ENCODE results near the gene CHERP. TPM values are rescaled to one million over a fixed set of nuclear protein-coding genes. Genes with fewer than 3 reads are reported as not detected.

CHERP gene
- total and polyA plus RNA-seq, 2 experiments from 2014 or later: 31.6 to 41.2 TPM

DNA sequence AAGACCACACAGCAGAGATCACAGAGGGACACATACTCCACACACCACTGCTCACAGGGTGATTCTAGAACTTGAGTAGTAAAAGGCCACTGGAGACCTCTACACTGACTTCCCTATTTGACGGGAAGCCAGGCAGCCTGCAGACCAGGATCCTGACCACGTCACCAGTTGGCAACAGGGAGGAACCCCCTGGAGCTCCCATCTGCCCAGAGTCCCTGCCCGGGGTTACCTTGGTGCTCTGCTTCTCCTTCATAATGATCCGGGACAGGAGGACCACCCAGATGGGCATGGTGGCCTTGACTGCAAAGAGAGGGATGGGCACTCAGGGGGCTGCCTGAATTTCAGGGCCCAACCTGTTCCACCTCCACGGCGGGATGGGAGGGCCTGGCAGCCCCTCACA is 29.0 kb upstream of the CHERP start (continued):
- TF ChIP-seq, protein P1, sequence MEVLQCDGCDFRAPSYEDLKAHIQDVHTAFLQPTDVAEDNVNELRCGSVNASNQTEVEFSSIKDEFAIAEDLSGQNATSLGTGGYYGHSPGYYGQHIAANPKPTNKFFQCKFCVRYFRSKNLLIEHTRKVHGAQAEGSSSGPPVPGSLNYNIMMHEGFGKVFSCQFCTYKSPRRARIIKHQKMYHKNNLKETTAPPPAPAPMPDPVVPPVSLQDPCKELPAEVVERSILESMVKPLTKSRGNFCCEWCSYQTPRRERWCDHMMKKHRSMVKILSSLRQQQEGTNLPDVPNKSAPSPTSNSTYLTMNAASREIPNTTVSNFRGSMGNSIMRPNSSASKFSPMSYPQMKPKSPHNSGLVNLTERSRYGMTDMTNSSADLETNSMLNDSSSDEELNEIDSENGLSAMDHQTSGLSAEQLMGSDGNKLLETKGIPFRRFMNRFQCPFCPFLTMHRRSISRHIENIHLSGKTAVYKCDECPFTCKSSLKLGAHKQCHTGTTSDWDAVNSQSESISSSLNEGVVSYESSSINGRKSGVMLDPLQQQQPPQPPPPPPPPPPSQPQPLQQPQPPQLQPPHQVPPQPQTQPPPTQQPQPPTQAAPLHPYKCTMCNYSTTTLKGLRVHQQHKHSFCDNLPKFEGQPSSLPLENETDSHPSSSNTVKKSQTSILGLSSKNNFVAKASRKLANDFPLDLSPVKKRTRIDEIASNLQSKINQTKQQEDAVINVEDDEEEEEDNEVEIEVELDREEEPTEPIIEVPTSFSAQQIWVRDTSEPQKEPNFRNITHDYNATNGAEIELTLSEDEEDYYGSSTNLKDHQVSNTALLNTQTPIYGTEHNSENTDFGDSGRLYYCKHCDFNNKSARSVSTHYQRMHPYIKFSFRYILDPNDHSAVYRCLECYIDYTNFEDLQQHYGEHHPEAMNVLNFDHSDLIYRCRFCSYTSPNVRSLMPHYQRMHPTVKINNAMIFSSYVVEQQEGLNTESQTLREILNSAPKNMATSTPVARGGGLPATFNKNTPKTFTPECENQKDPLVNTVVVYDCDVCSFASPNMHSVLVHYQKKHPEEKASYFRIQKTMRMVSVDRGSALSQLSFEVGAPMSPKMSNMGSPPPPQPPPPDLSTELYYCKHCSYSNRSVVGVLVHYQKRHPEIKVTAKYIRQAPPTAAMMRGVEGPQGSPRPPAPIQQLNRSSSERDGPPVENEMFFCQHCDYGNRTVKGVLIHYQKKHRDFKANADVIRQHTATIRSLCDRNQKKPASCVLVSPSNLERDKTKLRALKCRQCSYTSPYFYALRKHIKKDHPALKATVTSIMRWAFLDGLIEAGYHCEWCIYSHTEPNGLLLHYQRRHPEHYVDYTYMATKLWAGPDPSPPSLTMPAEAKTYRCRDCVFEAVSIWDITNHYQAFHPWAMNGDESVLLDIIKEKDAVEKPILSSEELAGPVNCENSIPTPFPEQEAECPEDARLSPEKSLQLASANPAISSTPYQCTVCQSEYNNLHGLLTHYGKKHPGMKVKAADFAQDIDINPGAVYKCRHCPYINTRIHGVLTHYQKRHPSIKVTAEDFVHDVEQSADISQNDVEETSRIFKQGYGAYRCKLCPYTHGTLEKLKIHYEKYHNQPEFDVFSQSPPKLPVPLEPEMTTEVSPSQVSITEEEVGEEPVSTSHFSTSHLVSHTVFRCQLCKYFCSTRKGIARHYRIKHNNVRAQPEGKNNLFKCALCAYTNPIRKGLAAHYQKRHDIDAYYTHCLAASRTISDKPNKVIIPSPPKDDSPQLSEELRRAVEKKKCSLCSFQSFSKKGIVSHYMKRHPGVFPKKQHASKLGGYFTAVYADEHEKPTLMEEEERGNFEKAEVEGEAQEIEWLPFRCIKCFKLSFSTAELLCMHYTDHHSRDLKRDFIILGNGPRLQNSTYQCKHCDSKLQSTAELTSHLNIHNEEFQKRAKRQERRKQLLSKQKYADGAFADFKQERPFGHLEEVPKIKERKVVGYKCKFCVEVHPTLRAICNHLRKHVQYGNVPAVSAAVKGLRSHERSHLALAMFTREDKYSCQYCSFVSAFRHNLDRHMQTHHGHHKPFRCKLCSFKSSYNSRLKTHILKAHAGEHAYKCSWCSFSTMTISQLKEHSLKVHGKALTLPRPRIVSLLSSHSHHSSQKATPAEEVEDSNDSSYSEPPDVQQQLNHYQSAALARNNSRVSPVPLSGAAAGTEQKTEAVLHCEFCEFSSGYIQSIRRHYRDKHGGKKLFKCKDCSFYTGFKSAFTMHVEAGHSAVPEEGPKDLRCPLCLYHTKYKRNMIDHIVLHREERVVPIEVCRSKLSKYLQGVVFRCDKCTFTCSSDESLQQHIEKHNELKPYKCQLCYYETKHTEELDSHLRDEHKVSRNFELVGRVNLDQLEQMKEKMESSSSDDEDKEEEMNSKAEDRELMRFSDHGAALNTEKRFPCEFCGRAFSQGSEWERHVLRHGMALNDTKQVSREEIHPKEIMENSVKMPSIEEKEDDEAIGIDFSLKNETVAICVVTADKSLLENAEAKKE (CRISPR knock-in tag; IDR thresholded peaks at IDR 0.05): no peak
- TF ChIP-seq, protein P2, sequence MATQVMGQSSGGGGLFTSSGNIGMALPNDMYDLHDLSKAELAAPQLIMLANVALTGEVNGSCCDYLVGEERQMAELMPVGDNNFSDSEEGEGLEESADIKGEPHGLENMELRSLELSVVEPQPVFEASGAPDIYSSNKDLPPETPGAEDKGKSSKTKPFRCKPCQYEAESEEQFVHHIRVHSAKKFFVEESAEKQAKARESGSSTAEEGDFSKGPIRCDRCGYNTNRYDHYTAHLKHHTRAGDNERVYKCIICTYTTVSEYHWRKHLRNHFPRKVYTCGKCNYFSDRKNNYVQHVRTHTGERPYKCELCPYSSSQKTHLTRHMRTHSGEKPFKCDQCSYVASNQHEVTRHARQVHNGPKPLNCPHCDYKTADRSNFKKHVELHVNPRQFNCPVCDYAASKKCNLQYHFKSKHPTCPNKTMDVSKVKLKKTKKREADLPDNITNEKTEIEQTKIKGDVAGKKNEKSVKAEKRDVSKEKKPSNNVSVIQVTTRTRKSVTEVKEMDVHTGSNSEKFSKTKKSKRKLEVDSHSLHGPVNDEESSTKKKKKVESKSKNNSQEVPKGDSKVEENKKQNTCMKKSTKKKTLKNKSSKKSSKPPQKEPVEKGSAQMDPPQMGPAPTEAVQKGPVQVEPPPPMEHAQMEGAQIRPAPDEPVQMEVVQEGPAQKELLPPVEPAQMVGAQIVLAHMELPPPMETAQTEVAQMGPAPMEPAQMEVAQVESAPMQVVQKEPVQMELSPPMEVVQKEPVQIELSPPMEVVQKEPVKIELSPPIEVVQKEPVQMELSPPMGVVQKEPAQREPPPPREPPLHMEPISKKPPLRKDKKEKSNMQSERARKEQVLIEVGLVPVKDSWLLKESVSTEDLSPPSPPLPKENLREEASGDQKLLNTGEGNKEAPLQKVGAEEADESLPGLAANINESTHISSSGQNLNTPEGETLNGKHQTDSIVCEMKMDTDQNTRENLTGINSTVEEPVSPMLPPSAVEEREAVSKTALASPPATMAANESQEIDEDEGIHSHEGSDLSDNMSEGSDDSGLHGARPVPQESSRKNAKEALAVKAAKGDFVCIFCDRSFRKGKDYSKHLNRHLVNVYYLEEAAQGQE (IDR thresholded peaks at IDR 0.05; ENCODE audit: unreplicated experiment): no peak
- TF ChIP-seq, protein P3, sequence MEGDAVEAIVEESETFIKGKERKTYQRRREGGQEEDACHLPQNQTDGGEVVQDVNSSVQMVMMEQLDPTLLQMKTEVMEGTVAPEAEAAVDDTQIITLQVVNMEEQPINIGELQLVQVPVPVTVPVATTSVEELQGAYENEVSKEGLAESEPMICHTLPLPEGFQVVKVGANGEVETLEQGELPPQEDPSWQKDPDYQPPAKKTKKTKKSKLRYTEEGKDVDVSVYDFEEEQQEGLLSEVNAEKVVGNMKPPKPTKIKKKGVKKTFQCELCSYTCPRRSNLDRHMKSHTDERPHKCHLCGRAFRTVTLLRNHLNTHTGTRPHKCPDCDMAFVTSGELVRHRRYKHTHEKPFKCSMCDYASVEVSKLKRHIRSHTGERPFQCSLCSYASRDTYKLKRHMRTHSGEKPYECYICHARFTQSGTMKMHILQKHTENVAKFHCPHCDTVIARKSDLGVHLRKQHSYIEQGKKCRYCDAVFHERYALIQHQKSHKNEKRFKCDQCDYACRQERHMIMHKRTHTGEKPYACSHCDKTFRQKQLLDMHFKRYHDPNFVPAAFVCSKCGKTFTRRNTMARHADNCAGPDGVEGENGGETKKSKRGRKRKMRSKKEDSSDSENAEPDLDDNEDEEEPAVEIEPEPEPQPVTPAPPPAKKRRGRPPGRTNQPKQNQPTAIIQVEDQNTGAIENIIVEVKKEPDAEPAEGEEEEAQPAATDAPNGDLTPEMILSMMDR (conservative IDR thresholded peaks at IDR 0.05; ENCODE audit: low read depth in 2 of 2): no peak

Measured in GM23338 (cell line).